ENCODE data around the gene FERMT1.

The FERMT1 gene

DNA sequence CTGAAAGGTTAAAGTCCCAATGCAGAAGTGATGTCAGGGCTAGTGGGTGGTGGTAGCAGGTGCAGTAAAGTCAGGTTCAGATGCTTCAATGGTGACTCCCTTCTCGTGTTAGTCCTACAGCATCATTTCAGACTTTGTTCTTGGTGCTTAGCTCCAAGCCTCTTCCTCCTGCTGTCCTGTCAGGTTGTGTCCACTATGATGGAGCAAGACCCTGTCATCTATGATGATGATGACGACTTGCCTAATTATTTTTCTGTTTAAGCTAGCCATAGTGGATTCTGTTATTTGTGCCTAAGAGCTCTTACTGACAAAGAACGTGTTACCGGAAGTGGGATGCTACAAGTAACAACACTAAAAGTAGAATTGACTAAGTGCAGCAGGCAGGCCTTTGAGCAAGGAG lies 5.0 kb upstream of the FERMT1 start:
- TF ChIP-seq, protein P1, sequence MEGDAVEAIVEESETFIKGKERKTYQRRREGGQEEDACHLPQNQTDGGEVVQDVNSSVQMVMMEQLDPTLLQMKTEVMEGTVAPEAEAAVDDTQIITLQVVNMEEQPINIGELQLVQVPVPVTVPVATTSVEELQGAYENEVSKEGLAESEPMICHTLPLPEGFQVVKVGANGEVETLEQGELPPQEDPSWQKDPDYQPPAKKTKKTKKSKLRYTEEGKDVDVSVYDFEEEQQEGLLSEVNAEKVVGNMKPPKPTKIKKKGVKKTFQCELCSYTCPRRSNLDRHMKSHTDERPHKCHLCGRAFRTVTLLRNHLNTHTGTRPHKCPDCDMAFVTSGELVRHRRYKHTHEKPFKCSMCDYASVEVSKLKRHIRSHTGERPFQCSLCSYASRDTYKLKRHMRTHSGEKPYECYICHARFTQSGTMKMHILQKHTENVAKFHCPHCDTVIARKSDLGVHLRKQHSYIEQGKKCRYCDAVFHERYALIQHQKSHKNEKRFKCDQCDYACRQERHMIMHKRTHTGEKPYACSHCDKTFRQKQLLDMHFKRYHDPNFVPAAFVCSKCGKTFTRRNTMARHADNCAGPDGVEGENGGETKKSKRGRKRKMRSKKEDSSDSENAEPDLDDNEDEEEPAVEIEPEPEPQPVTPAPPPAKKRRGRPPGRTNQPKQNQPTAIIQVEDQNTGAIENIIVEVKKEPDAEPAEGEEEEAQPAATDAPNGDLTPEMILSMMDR (IDR thresholded peaks at IDR 0.05), result no peak

DNA sequence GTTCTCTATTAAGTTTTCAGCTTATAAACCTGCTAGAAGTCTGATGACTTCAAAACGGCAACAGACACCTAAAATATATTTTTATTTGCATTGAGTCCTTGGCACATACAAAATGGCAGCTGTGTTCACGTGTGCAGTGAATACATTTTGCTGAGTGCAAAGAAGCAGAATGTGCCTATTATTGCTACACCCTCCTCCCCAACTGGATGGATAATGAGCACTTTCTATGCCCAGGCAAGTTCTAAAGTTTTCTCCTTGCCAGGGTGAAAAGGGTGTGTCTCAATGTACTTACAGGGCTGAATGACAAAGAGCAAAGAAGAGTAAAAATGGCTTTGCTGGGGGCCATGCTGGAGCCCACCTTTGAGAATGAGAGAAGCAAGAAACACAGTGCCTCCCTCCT lies 4.0 kb upstream of the FERMT1 start:
- TF ChIP-seq, protein P1 (IDR thresholded peaks at IDR 0.05), result no peak

DNA sequence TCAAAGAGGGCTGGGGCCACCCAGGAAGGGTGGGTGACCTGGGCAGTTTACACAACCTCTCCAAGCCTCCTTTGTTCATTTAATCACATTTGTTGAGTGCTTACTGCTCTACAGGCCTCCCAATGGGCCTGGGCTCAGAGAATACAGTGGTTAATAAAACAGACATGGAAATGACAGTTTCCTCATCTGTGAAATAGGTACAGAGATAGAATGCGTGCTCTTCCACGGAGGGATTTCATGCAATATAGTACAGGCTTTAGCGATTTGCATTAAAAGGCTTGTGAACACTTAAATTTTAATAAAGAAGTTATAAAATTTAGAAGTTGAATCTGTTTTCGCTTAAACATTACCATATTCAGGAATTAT lies 802 bp upstream of the FERMT1 start:
- TF ChIP-seq, protein P1 (IDR thresholded peaks at IDR 0.05), result no peak

DNA sequence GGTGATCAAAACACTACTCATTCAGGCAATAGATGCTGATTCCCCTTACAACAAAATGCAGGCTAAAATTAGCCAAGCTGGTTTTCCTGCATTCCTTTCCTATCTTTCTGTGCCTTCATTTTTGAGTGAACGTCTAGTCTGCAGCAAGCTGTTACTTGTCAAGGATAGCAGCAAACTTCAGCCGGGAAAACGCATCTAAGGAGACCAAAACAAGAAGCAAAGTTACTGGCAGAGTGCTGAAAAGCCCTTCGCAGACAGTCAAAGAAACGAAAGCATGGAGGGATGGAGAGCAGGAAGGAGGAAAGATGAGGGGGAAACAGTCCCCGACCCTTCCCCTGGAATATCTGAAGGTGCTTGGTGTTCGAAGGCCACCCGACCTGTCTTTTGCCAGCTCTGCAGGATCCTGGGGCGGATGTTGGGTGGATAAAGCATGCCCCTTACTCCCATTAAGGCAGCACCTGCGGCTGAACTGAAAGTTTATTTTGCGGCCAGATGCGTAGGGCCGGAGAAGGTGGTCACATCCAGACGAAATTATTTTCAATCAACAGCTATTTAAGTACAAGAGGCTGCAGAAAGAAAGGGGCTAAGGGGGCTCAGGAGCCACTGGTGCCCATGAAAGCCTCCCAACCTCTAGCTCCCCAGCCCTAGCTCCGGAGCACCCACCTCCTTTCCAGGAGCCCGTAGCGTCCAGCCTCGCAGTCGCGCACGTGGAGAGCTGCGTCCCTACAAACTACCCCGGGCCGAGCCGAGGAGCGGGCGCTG lies 538 bp downstream of the FERMT1 start:
- TF ChIP-seq, protein P1 (IDR thresholded peaks at IDR 0.05), result no peak

DNA sequence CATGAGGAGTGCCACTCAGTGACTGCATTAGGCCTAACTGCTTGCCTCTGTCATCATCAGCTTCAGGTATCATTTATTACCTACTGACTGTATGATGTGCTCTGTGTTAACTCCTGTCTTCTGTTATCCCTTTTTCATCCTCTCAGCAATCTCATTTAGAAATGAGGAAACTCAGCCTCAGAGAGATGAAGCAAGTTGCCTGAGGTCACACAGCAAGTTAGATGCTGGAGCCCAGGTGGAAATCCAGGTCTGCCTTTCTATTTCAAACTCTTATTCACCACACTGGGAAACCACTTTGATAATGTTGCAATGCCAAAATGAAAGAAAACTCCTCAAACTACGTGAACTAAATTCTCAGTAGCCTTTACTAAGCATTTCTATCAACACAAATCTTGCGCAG lies 1.3 kb downstream of the FERMT1 start:
- TF ChIP-seq, protein P1 (IDR thresholded peaks at IDR 0.05), result no peak

DNA sequence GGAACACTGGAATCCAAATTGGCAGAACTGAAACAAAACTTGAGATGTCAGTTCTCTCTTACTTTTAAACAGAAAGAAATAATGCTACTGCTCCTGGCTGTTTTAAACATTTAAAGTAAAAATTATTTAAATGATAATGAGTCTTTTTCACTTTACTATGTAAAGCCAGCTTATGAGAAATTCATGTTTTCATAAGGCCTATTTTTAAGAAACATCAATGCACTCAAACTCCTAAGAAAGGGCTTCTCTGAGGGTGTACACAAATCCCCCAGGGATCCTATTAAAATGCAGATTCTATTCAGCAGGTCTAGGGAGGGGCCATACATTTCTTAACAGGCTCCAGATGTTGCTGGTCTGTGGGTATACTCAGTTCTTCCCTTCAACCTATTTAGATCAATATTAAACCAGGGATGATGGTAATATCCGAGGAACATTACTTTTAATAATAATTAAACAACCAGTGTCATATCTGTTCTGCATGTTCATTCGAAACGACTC lies 2.3 kb downstream of the FERMT1 start:
- TF ChIP-seq, protein P1 (IDR thresholded peaks at IDR 0.05), result no peak

DNA sequence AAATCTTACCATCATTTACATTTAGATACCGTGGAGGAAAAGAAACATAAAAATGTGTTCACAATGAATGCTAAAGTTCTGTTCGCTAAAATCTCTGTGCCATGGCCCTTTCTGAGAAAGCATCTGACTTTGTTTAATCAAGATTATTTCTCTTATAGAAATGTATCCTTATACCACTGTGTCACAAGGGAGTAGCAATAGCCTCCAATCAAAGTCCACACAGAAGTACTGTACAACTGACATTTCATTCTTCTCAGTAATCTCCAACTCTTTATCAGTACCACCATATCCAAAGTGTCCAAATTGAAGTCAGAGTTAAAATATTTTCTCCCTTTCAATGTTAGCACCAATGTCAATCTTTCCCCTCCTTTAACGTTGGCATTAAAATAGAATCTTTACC lies 6.1 kb downstream of the FERMT1 start:
- TF ChIP-seq, protein P1 (IDR thresholded peaks at IDR 0.05), result no peak
